GM11168 (cell line): ENCODE results near the gene FLNC.

ENCODE experiments used
- in situ Hi-C: fragments of 300-500 bp; cut with MboI; formaldehyde crosslinking; loops from one replicate; pipeline ENCODE4 v1.12.0; 2022; ENCODE audit warnings: low sequenced_read_pairs; ENCODE audit not compliant: unreplicated experiment

The FLNC gene

DNA sequence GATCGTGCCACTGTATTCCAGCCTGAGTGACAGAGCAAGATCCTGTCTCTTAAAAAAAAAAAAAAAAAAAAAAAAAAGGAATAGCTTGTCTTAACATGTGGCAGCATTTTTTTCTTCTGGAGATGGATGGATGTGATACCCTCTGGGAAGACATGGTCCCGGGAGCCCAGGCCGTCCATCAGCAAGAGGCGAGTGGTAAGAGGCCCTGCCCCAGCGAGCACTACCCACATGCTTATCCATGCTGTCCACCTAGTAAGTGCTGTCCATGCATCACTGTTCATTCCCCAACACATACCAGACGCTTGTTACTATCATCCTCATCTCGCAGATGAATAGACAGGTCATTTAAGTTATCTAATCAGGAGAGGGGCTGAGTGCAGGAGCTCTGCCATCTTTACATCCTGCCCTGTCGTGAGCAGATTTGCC is 45.3 kb downstream of the FLNC start:
- in situ Hi-C loops: no loop called here

DNA sequence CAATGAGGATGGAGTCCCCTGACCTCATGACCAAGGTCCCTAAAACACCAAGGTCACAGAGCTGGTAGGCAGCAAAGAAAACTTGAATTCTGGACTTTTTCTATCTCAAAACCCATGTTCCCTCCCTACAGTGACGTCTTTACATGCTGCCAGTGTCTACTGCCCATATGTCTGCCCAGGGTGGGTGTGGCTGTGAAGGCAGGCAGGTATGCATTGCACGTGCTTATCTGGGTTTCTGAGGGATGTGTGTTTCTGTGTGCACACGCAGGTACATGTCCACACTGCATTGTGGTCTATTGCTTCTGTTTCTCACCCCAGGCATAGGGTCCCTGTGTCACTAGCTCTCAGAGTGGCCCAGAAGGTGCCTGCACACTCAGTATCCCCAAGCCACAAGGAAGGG is 45.9 kb downstream of the FLNC start:
- in situ Hi-C loops: no loop called here

DNA sequence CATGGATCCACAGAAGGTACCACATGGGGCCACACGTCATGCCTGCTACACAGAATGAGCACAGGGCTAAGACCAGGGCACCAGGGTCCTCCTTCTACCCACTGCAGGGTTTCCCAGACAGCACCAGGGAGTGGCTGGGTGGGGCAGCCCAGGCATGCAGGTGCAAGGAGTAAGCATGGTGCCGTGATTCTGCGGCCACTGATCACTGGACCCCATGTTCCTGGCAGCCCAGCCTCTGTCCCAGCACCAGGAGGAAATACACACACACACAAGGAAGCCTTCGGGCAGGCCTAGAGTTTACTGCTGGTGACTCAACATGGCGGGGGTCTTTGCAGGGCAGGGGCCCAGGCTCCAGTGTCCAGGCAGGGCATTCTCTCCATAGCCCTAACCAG is 46.4 kb downstream of the FLNC start:
- in situ Hi-C loops: no loop called here

DNA sequence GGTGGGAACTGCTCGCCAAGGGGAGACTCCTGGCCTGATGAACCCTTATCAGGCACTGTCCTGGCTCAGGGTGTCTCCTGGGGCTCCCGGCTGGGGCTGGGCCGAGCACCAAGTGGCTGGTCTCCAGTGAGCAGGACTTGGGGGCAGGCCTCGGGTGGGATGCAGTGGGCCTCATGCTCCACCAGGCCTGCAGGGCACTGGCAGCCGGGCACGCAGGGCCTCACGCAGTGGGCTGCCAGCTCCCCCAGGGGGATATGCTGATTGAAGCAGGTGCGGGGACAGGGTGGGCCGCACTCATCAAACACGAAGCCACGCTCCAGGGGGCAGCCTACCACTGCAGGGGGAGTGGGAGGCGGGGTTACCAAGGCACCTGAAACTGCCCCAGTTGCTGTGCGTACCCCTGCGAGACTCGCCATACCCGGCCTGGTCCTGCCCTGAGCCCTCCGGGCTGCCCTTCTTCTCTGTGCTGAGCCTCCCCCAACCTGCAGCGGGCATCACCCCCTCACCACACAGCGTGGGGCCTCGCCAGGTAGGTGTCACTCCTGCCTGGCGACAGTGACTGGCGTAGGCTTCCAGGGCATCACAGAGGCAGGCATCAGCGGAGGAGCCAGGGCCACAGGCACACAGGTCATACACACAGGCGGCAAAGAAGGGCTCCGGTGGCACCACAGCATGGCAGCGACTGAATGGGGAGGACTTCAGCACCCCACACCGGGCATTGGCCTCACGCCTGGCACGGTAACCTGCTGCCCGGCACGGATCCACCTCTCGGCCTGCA is 47.0 kb downstream of the FLNC start:
- in situ Hi-C loops: no loop called here

DNA sequence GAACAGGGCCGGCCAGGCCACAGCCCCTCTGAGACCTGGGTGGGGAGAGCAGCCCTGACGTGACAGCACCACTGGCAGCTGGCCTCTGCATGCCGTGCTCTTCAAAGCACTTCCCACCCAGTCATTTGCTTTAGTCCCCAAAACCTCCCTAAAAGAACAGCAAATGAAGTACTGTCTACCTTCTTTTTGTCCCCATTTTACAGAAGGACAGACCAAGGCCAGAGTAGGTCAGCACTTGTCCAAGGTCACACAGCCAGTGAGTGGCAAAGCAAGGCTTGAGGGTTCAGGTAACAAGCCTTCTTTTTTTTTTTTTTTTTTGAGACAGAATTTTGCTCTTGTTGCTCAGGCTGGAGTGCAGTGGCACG is 47.5 kb downstream of the FLNC start:
- in situ Hi-C loops: no loop called here

DNA sequence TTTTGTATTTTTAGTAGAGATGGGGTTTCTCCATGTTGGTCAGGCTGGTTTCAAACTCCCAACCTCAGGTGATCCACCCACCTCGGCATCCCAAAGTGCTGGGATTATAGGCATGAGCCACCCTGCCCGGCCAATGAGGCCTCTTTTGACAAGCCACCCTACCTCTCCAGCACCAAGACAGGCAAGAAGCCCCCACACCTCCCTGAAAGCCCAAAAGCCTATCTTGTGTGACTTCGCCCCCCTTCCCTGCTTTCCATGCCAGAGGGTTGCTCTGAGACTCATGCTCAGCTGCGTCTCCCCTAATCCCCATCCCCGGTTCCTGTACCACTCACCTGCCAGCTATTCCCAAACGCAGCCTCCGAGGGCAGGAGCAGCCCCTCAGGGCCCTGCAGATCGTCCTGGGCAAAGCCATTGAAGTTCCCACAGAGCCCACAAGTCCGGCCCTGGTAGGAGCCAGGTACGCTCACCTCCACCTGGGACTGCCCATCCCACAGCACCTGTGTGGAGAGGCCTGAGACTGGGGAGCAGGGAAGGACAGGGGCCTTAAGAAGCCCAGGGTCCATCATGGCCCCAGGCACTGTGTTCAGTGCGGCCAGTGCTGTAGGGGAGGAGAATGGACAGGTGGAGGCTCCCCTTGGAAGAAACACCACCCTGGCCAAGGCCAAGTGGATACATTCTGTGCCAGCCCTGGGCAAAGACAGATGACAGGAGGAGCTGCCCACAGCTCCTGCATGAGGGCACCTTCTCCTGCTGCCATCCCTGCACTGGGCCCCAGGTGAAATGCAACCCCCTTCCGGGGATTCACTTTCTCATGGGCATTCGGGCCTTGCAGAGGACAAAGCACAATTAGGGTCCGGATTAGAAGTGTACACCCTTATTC is 48.3 kb downstream of the FLNC start:
- in situ Hi-C loops: no loop called here

DNA sequence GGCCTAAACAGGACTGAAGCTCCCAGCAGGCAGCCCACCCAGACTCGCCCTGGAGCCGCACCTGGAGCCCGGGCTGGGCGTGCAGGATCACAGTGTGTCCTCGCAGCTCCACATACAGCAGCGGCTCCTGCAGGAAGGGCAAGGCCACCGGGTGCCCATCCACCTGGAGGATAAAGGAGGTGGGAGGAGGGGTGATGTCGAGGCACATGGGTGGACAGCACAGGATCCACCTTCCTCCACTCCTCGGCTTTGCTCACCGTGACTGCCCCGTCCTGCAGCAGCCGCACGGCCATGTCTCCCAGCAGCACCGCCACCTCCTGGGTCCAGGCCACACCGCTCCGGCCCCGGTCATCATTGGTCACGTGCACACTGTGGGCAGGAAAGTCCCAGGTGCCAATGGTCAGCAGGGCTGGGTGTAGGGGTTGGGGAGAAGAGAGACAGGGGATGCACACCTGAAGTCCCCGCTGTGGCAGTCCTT is 49.3 kb downstream of the FLNC start:
- in situ Hi-C loops: no loop called here

DNA sequence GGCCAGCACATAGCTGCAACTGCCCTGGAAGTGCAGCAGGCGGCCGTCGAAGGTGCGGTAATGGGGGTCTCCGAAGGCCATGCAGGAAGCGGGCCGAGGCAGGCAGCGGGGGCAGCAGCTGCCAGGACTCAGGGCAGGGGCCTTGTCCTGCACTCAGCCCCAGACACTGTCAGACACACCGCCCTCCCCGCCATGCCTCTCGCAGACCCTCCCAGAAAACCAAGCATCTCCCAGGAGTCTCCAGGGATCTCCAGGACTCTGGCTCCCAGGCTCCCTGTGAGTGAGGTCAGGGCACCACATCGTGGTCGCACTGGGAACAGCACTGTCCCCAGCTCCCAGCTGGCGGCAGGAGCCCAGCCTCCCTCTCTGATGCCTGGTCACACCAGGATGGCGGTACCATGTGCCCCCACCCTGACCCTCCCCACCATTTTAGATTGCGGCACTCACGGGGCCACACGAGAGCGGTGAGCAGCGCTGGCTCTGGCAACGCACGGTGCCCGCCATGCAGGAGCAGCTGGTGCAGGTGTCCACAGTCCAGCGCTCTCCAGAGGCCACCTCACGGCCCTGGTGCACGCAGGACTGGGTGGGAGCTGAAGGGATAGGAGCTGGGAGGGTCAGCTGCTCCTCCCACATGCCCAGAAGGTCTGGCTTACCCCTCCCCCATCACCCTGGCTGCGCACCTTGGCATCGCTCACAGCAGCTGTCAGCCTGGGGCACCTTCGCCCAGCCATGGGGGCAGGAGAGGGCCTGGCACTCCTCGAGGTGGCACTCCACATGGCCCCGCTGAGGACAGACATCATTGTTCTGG is 49.9 kb downstream of the FLNC start:
- in situ Hi-C loops: no loop called here

DNA sequence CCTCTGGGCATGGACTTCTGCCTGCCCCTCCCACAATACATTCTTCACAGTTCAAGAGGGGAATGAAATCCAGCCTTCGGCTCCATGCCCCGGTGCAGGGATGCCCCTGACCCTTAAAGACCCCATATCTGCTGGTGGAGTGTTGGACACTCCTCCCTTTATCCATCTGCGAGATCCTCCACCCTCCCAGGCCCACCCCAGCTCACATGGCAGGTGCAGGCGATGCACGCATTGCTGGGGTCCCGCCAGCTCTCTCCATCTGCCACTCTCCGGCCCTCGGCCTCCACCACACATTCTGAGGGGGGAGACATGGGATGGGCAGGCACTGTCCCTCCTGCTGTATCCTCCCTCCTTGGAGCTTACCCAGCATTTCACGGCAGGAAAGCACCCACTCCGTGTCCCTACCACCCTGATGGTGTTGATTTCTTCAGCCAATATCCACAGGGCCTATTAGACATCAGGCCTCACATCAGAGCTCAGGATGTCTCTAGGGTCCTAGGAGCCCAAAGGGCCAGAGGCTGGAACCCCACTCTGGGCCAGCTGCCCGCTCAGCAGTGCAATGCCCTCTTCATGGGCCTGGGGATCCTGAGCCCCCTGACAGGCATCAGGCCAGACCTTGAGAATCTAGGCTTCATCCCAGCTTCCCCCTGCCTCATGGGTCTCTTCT is 50.7 kb downstream of the FLNC start:
- in situ Hi-C loops: no loop called here

DNA sequence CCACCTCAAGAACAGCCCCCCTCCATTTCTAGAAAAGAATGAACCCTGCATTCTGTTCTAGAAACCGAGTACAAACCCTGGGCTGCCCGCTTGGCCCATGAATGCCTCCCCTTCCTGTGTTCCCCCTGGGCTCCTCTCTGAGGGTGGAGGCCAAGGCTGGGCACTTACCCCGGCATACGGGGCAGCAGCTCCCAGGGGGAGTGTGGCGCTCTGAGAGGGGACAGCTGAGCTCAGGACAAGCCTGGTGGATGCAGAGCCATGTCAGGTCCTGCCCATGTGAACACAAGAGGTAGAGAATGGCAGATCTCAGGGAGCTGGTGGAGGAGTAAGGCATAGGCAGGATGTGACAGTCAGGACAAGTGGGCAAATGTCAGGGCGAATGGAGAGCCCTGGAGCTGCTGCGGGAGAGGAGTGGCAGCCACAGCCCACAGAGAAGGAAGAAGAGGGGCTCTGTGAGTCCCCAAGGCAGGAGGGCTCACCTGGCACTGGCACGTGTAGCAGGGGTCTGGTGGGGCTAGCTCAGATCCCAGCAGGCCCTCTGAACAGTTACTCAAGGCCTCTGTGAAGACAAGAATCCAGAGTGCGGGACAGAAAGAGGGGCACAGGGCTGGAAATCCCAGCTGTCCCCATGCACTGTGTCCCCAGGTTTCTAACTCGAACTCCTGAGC is 51.4 kb downstream of the FLNC start:
- in situ Hi-C loops: no loop called here

DNA sequence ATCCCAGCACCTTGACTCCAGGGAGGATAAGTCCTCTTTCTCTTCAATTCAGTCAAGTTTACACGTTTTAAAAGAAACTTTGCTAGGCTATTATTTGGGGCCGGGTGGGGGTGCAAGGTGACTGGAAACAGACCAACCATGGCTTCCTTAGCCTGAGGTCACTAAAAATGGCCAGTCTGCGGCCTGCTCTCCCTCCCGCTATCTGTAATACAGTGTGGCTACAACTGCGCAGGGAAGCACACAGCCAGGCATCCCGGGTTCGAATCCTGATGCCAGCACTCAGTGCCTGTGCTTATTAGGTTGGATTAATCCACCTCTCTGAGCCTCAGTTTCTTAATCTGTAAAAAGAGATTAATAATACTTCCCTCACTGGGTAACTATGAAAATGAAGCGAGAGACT is 51.9 kb downstream of the FLNC start:
- in situ Hi-C loops: no loop called here

DNA sequence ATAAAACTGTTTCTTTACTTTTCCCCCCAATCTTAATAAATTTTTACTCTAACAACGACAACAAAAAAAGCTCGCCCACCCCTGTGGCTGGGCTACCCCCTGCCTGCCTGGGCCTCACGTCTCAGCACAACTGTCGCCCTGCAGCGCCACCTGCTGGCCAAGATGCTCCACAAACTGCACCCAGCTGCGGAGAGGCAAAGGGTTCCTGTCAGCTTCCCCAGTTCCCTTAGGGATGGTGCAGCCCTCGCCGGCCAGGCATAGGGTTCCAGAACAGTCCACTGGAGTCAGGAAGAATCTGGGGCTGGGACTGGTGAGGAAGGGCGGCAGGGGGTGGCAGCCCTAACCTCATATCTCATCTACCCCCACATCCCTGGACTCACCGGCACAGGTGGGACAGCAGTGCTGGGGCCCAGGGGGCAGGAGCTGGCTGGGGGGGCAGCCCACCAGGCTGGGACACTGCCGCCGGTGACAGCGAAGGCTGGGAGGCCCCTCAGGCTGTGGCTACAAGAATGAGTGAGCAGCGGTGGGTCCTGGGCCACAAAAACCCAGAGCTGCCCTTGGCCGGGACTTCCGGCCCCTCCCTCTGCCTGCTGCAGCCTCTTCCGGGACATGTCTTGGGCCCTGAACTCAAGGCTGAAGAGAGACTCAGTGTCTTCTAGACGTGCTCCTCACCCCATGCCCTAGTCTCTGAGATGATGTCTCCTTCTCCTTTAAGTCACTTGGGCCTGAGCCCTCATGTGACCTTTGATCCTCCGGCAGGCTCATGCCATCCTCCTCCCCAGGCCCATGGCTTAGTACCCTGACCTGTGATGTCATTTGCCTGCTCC is 53.6 kb downstream of the FLNC start:
- in situ Hi-C loops: no loop called here

DNA sequence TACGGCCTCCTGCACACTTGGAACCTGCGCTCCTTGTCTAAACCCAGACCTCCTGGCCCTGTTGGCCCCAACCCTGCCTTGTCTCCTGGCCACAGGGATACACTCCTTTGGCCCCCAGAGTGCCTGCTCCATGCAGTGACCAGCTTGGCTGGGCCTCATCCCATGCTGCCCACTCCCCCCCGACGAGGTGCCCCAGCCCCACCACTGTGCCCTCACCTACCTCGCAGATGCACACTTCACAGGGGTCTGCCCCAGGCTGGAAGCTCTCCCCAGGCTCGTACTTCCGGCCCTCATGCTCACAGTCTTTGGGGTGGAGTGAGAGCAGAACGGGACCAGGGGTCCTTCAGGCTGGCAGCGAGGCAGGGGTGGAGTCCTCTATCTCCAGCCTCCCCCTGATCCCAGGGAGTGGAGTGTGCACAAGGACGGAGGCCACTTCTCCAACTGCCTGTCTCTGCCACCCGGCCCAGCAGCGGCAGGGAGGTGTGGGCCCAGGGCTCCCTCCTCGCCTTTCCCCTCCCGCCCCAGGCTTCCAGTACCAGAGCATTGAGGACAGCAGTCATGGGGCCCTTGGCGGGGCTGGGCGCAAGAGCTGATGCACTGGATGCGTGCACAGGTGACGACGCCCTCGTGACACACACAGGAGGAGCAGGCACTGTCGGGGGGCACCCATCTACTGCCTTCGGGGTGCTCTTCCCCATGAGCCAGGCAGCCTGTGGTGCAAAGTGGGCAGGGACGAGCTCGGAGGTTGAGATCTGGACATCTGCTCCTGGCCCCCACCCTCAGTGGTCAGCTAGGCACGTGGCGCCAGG is 54.6 kb downstream of the FLNC start:
- in situ Hi-C loops: no loop called here

DNA sequence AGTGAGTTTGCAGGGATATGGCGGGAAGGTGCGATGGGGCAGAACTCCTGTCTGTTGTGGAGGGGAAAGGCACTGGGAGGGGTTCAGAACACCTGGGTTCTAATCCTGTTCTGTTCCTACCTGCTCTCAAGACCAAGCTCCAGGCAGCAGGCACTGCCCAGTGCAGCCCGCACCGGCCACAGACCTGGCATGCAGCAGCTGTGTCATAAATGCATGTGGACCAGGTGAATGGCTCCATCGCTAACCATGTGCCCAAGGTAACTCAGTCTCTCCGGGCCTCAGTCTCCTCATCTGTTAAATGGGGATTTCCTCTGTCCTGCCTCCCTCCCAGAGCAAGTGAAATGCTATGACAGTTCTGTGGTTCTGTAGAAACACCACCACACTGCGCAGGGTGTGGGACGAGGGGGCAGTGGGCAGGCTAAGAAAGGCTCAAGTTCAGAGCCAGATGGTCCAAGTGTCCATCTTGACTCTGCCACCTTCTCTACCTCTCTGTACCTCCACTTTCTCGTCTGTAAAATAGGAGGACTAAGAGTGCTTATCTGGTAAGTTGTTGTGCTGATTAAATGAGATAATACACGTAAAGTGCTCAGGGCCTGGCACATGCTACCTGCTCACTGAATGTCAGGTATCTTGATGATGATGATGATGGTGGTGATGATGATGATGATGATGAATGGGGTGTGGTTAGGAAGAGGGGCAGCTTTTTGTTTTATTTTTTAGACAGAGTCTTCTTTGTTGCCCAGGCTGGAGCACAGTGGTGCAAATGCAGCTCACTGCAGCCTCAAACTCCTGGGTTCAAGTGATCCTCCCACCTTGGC is 55.4 kb downstream of the FLNC start:
- in situ Hi-C loops: no loop called here

DNA sequence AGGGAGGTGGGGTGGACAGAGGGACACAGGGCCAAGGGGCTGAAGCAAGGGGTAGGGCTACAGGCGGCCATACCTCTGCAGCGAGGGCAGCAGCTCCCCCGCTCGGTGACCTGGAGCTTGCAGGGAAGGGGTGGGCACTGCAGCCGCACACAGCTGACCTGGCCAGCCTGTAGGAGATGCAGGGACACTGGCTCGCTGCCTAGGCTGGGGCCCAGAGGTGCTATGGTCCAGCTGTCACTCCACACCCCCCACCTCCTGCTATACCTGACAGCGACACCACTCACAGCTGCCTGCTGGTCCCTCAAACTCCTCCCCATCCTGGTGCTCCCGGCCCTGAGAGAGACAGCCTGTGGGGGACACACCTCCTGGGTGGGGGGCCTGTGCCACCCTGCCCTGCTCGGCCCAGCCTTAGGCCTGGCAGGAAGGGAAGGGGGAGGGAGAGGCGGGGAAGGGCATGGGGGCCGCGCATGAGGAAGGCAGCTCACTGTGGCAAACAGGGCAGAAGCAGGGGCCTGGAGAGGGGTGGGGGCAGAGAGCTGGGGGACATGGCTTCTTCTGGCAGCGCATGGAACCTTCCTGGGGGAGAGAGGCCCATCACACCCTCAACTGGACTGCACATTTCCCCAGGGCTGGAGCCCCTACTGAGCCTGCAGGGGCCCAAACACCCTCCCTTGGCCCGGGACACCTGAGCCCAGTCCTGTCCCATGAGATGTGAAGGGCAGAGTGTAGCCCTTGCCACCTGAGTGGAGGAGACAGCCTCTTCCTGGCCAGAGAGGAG is 56.4 kb downstream of the FLNC start:
- in situ Hi-C loops: no loop called here
